Ishikawa (cell line): ENCODE results near the gene EHF.

Experiments
- CEBPB ChIP-seq: IDR thresholded peaks from 2 replicates; pipeline ENCODE4 v1.6.1; 2012
- CREB1 ChIP-seq: IDR thresholded peaks from 2 replicates; pipeline ENCODE4 v1.6.1; 2012; ENCODE audit warnings: low read depth
- EGR1 ChIP-seq: IDR thresholded peaks from 2 replicates; pipeline ENCODE4 v1.6.1; 2012
- EP300 ChIP-seq: IDR thresholded peaks from 2 replicates; pipeline ENCODE4 v1.6.1; 2012; ENCODE audit warnings: borderline replicate concordance
- FOXM1 ChIP-seq: IDR thresholded peaks from 2 replicates; pipeline ENCODE4 v1.6.1; 2012; ENCODE audit warnings: low read depth, borderline replicate concordance
- MAX ChIP-seq: IDR thresholded peaks from 2 replicates; pipeline ENCODE4 v1.6.1; 2012
- RAD21 ChIP-seq: IDR thresholded peaks from 2 replicates; pipeline ENCODE4 v1.6.1; 2012; ENCODE audit warnings: low read depth
- REST ChIP-seq: IDR thresholded peaks from 2 replicates; pipeline ENCODE4 v1.6.1; 2012; ENCODE audit warnings: low read depth, mild to moderate bottlenecking
- TAF1 ChIP-seq: IDR thresholded peaks from 2 replicates; pipeline ENCODE4 v1.6.1; 2012; ENCODE audit warnings: low read depth, mild to moderate bottlenecking
- TCF12 ChIP-seq: IDR thresholded peaks from 2 replicates; pipeline ENCODE4 v1.6.1; 2012; ENCODE audit warnings: low read depth
- TEAD4 ChIP-seq: IDR thresholded peaks from 2 replicates; pipeline ENCODE4 v1.6.1; 2012
- USF1 ChIP-seq: IDR thresholded peaks from 2 replicates; pipeline ENCODE4 v1.6.1; 2012
- YY1 ChIP-seq: IDR thresholded peaks from 2 replicates; pipeline ENCODE4 v1.6.1; 2012; ENCODE audit warnings: low read depth
- ZBTB7A ChIP-seq: IDR thresholded peaks from 2 replicates; pipeline ENCODE4 v1.6.1; 2012; ENCODE audit warnings: low read depth

- TF ChIP-seq TAF1, result no peak
- TF ChIP-seq TEAD4, result no peak
- no peak for TF ChIP-seq RAD21
- TF ChIP-seq EGR1, result no peak
- no peak for TF ChIP-seq CREB1
- no peak for TF ChIP-seq CEBPB
- TF ChIP-seq ZBTB7A, result no peak
- TF ChIP-seq MAX, result no peak
- TF ChIP-seq TCF12, result no peak
- no peak for TF ChIP-seq YY1
- TF ChIP-seq EP300, result no peak
- TF ChIP-seq REST, result no peak
- TF ChIP-seq USF1, result no peak
- no peak for TF ChIP-seq FOXM1
These were observed 18.0 kb downstream of the EHF start for GRCh38 chr11:34638897-34639296.
